LNCAP (cell line): Measurements from ENCODE around the gene ELFN2.

Experiments used
- CTCF ChIP-seq: fragments of 450-650 bp; IDR thresholded peaks from 2 replicates; pipeline ENCODE4 v1.5.1; 2017; ENCODE audit warnings: mild to moderate bottlenecking

ELFN2 gene

GRCh38 chr22:37338539-37339246, 88.6 kb downstream of the ELFN2 start:
- TF ChIP-seq CTCF = no peak

GRCh38 chr22:37337204-37337943, 89.9 kb downstream of the ELFN2 start:
- TF ChIP-seq CTCF = no peak

- no peak for TF ChIP-seq CTCF
Measured at GRCh38 chr22:37336579-37336978, 90.7 kb downstream of the ELFN2 start.

- no peak for TF ChIP-seq CTCF
Measured at GRCh38 chr22:37335806-37336199, 91.5 kb downstream of the ELFN2 start.

- TF ChIP-seq CTCF = no peak
Measured at GRCh38 chr22:37334859-37335805, 92.1 kb downstream of the ELFN2 start.

- no peak for TF ChIP-seq CTCF
Measured at GRCh38 chr22:37334461-37334858, 92.8 kb downstream of the ELFN2 start.

- no peak for TF ChIP-seq CTCF
Measured at GRCh38 chr22:37333724-37334460, 93.4 kb downstream of the ELFN2 start.
